K562 (cell line): ENCODE data around the gene LRRC4C. TPM values are rescaled to one million over a fixed set of nuclear protein-coding genes. Genes with fewer than 3 reads are reported as not detected.

Experiments used
- ATAC-seq: fragments of 200-7000 bp; cut with Tn5 transposase; 3 replicates; pipeline ENCODE4 v1.9.1; 2020; ENCODE audit warnings: moderate library complexity
- BruUV-seq: library from RNA; stranded (reverse); fragments of 400-500 nt; replicated peaks from 2 replicates; lab custom pipeline; 2021; lab: Mats Ljungman, UMichigan
- CTCF ChIA-PET: fragments of 300-600 bp; formaldehyde crosslinking; extraction: SDS; loops from one replicate; lab custom pipeline; 2021; ENCODE audit warnings: low intra/inter-chr PET ratio; lab: Yijun Ruan, JAX
- POLR2A ChIA-PET: fragments of 300-600, 350-650 bp; sonication (Branson Sonifier 250); formaldehyde crosslinking; extraction: SDS; loops from one replicate; lab custom pipeline; 2021; ENCODE audit warnings: antibody characterized with exemption, inconsistent platforms; lab: Yijun Ruan, JAX
- DNase-seq, 4 experiments: peaks; one replicate each; pipeline versions ENCODE4 v3.0.0 to v3.0.0-alpha.2; 2011 to 2018; ENCODE audit warnings: low spot score in 3 of 4, mixed read lengths in 3 of 4; ENCODE audit errors: extremely low read depth in 1 of 4
- FAIRE-seq: peaks from 2 replicates; lab custom pipeline; 2011; peaks lifted over from hg19 to GRCh38; lab: Jason Lieb, UNC
- H2AFZ ChIP-seq: 2 replicates; pipeline ENCODE4 v1.6.0; 2011; ENCODE audit warnings: low read depth, low read length, control low read depth, inconsistent platforms
- H3K27ac ChIP-seq: fragments of 200-600 bp; 3 replicates; pipeline ENCODE4 v1.8.0; 2011; ENCODE audit warnings: low read depth, mild to moderate bottlenecking, control low read depth, inconsistent platforms, low read length, moderate library complexity, mixed read lengths; ENCODE audit errors: extremely low read depth
- H3K27me3 ChIP-seq, 2 experiments: fragments of 300-600 bp in 1 of 2; 2 replicates in 1 of 2; 3 replicates in 1 of 2; pipeline versions ENCODE4 v1.6.0 to v1.8.0; 2011; ENCODE audit warnings: inconsistent platforms in 2 of 2, low read length in 2 of 2, mild to moderate bottlenecking in 1 of 2, mixed read lengths in 1 of 2, moderate library complexity in 1 of 2; ENCODE audit not compliant: control insufficient read depth in 2 of 2, insufficient read depth in 2 of 2
- H3K36me3 ChIP-seq: fragments of 300-600 bp; 3 replicates; pipeline ENCODE4 v1.8.0; 2011; ENCODE audit warnings: mild to moderate bottlenecking, low read length, inconsistent platforms; ENCODE audit not compliant: control insufficient read depth, insufficient read depth
- H3K4me1 ChIP-seq, 2 experiments: fragments of 200-600 bp in 1 of 2; replicated peaks in 1 of 2; 2 replicates in 1 of 2; 3 replicates in 1 of 2; pipeline versions ENCODE4 v1.5.1 to v1.8.0; 2011; ENCODE audit warnings: inconsistent platforms in 2 of 2, low read length in 2 of 2, mild to moderate bottlenecking in 1 of 2, mixed read lengths in 1 of 2, moderate library complexity in 1 of 2; ENCODE audit not compliant: control insufficient read depth in 2 of 2, insufficient read depth in 2 of 2
- H3K4me2 ChIP-seq: 2 replicates; pipeline ENCODE4 v1.6.1; 2011; ENCODE audit warnings: low read length, control low read depth, inconsistent platforms, mixed read lengths; ENCODE audit not compliant: insufficient read depth
- H3K4me3 ChIP-seq: fragments of 200-600 bp; sonication (generic), shearing (Covaris generic); 2 replicates; pipeline ENCODE4 v1.5.1; 2016; ENCODE audit warnings: control low read depth, inconsistent platforms
- H3K79me2 ChIP-seq: fragments of 200-600 bp; 3 replicates; pipeline ENCODE4 v1.8.0; 2011; ENCODE audit warnings: low read length, inconsistent platforms; ENCODE audit not compliant: control insufficient read depth, insufficient read depth
- H3K9ac ChIP-seq, 2 experiments: 2 replicates each; pipeline versions ENCODE4 v1.6.0 to v1.6.1; 2011; ENCODE audit warnings: low read depth in 2 of 2, low read length in 2 of 2, control low read depth in 1 of 2, inconsistent platforms in 1 of 2, mild to moderate bottlenecking in 1 of 2, mixed read lengths in 1 of 2; ENCODE audit not compliant: insufficient read depth in 1 of 2
- H3K9me1 ChIP-seq: one replicate; pipeline ENCODE4 v1.6.0; 2011; ENCODE audit warnings: inconsistent platforms, mild to moderate bottlenecking, low read length, moderate library complexity; ENCODE audit not compliant: control insufficient read depth, insufficient read depth
- H3K9me3 ChIP-seq: replicated peaks from 2 replicates; pipeline ENCODE4 v1.5.1; 2011; ENCODE audit warnings: low read depth, low read length, inconsistent platforms; ENCODE audit not compliant: control insufficient read depth, insufficient read depth
- H4K20me1 ChIP-seq: replicated peaks from 2 replicates; pipeline ENCODE4 v1.6.1; 2011; ENCODE audit warnings: low read length, inconsistent platforms, mixed read lengths; ENCODE audit not compliant: control insufficient read depth, insufficient read depth
- ARNT ChIP-seq, 2 experiments: fragments of 450-650 bp; IDR thresholded peaks; 2 replicates each; pipeline ENCODE4 v1.6.1; 2016; ENCODE audit warnings: mild to moderate bottlenecking in 1 of 2
- BCL6 ChIP-seq: fragments of 250-450 bp; sonication (Bioruptor Pico); IDR thresholded peaks from 2 replicates; pipeline ENCODE4 v1.4.0; 2020
- BDP1 ChIP-seq: IDR thresholded peaks from 3 replicates; pipeline ENCODE4 v1.6.1; 2011; ENCODE audit not compliant: insufficient read length, insufficient read depth
- CBFA2T2 ChIP-seq: fragments of 450-650 bp; conservative IDR thresholded peaks from 2 replicates; pipeline ENCODE4 v1.6.1; 2017; ENCODE audit warnings: mild to moderate bottlenecking
- GATAD2B ChIP-seq: fragments of 450-650 bp; IDR thresholded peaks from 2 replicates; pipeline ENCODE4 v1.6.1; 2017; ENCODE audit warnings: mild to moderate bottlenecking, borderline replicate concordance
- HMG20A ChIP-seq: fragments of 450-650 bp; formaldehyde crosslinking; conservative IDR thresholded peaks from 2 replicates; pipeline ENCODE4 v1.4.0; 2020; ENCODE audit warnings: mild to moderate bottlenecking, mixed read lengths
- L3MBTL2 ChIP-seq: fragments of 450-650 bp; IDR thresholded peaks from 2 replicates; pipeline ENCODE4 v1.6.1; 2016; ENCODE audit warnings: mild to moderate bottlenecking, moderate library complexity
- LCOR ChIP-seq: sonication (generic); formaldehyde crosslinking; IDR thresholded peaks from 2 replicates; pipeline ENCODE4 v1.8.0; 2022; ENCODE audit warnings: mild to moderate bottlenecking, missing genetic modification reagents
- MAZ ChIP-seq, 2 experiments: fragments of 450-650 bp in 1 of 2; sonication (generic) in 1 of 2; formaldehyde crosslinking; IDR thresholded peaks in 1 of 2; conservative IDR thresholded peaks in 1 of 2; 2 replicates each; pipeline versions ENCODE4 v1.4.0 to v1.5.0; 2020; ENCODE audit warnings: mild to moderate bottlenecking in 1 of 2, missing genetic modification reagents in 1 of 2
- MTA3 ChIP-seq: fragments of 450-650 bp; formaldehyde crosslinking; IDR thresholded peaks from 2 replicates; pipeline ENCODE4 v1.6.1; 2017; ENCODE audit warnings: mild to moderate bottlenecking, borderline replicate concordance
- MTF1 ChIP-seq: fragments of 250-450 bp; sonication (Bioruptor Pico); IDR thresholded peaks from 2 replicates; pipeline ENCODE4 v1.9.0; 2021; ENCODE audit warnings: moderate library complexity, mild to moderate bottlenecking, inconsistent platforms, borderline replicate concordance
- MYC ChIP-seq, 2 experiments: fragments of 250-450 bp in 1 of 2; sonication (Bioruptor Pico) in 1 of 2; IDR thresholded peaks; 2 replicates each; pipeline versions ENCODE4 v1.5.1 to v1.6.1; 2012 to 2021; ENCODE audit warnings: low read depth in 2 of 2, borderline replicate concordance in 1 of 2, improper control_type of control experiment in 1 of 2, low read length in 1 of 2, mild to moderate bottlenecking in 1 of 2, moderate library complexity in 1 of 2
- PCBP2 ChIP-seq: fragments of 200-400 bp; formaldehyde crosslinking; IDR thresholded peaks from 2 replicates; pipeline ENCODE4 v1.6.1; 2018; ENCODE audit warnings: low read length, low read depth, mild to moderate bottlenecking, moderate library complexity; ENCODE audit not compliant: poor library complexity, severe bottlenecking
- SAP30 ChIP-seq: fragments of 200-600 bp; sonication (generic); IDR thresholded peaks from 2 replicates; pipeline ENCODE4 v1.6.1; 2012; ENCODE audit warnings: borderline replicate concordance, low read depth, mild to moderate bottlenecking, moderate library complexity, low read length, control low read depth, inconsistent platforms; ENCODE audit not compliant: insufficient read depth, poor library complexity, severe bottlenecking
- SUPT5H ChIP-seq: fragments of 450-650 bp; IDR thresholded peaks from 2 replicates; pipeline ENCODE4 v1.6.1; 2016
- TCF7 ChIP-seq: sonication (generic); IDR thresholded peaks from 2 replicates; pipeline ENCODE4 v1.6.1; 2016; ENCODE audit warnings: antibody characterized with exemption, borderline replicate concordance
- TFAP4 ChIP-seq: sonication (generic); formaldehyde crosslinking; IDR thresholded peaks from 2 replicates; pipeline ENCODE4 v1.8.0; 2022; ENCODE audit warnings: missing genetic modification reagents, mild to moderate bottlenecking, moderate library complexity, borderline replicate concordance
- ZBTB9 ChIP-seq: fragments of 450-650 bp; formaldehyde crosslinking; IDR thresholded peaks from 2 replicates; pipeline ENCODE4 v1.4.0; 2020; ENCODE audit warnings: mild to moderate bottlenecking, moderate library complexity
- ZKSCAN3 ChIP-seq: fragments of 250-450 bp; sonication (Bioruptor Pico); IDR thresholded peaks from 2 replicates; pipeline ENCODE4 v1.4.0; 2020
- ZNF232 ChIP-seq: sonication (generic); formaldehyde crosslinking; IDR thresholded peaks from 2 replicates; pipeline ENCODE4 v1.8.0; 2022; ENCODE audit warnings: mild to moderate bottlenecking, missing genetic modification reagents
- WGBS: fragments of 100-300 bp; shearing (Covaris generic); methylation state at CpG from one replicate; pipeline ENCODE4 v1.1.6; 2016; ENCODE audit warnings: low coverage, mixed read lengths; ENCODE audit not compliant: insufficient coverage; ENCODE audit errors: missing lambda C conversion rate; 5-methylcytosine and 5-hydroxymethylcytosine counted together
- in situ Hi-C: fragments of 300-500 bp; cut with MboI; formaldehyde crosslinking; loops from 4 replicates; pipeline ENCODE4 v1.15.0; 2018; ENCODE audit warnings: inconsistent platforms, mixed read lengths
- intact Hi-C: fragments of 100-400 bp; cut with micrococcal nuclease; formaldehyde crosslinking; loops from 2 replicates; pipeline ENCODE4 v1.14.2; 2022
- polyA plus RNA-seq, 8 experiments: library from polyadenylated mRNA; depleted of rRNA in 4 of 8; stranded (reverse) in 5 of 8; unstranded in 3 of 8; fragments of >200 nt; fragmentation: Nextera tagmentation in 2 of 8; fragmentation: Illumina TruSeq in 1 of 8; extraction: Ambion mirVana in 2 of 8; extraction: Trizol in 1 of 8; gene quantifications; 2 replicates each; pipeline versions ENCODE4 v1.2.1 to v1.2.3, GENCODE V29; 2011 to 2014; ENCODE audit warnings: inconsistent platforms in 1 of 8, missing spikeins in 1 of 8
- total RNA-seq, 7 experiments: library from RNA; depleted of rRNA in 6 of 7; stranded (reverse); fragments of >200 nt in 6 of 7; fragmentation: Illumina TruSeq in 2 of 7; extraction: Trizol in 2 of 7; gene quantifications; 2 replicates each; pipeline versions ENCODE4 v1.2.1 to v1.2.3, GENCODE V29; 2011 to 2021; ENCODE audit warnings: low replicate concordance in 1 of 7

LRRC4C gene
- total and polyA plus RNA-seq, 9 of the 15 experiments (the other 6 are each of a cell fraction or from before 2014, with no cell fraction given): not detected

DNA sequence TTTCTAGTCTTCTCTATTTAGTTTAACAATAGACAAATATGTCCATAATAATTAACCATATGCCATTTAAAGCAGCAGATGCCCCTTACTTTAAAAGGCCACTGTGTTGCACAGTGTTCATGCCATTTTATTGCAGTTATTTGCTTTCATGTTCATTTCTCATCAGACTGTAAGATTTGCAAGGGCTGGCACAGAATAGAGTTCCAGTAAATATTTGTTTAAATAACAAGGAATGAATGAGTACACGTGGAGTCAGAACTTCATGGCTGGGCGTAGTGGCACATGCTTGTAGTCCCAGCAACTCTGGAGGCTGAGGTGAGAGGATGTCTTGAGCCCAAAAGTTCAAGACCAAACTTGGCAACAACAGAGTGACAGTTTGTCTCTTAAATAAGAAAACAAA is 1228.6 kb downstream of the LRRC4C start:
- Histone ChIP-seq H3K27ac (no peak overlapping the region), H3K27me3 (no peaks in the 10 kb centered on the region), H3K4me2 (no peak overlapping the region), H3K9me3 (no peaks in the 10 kb centered on the region), H3K79me2 (no peaks in the 10 kb centered on the region), H3K9ac (no peak overlapping the region), H3K9me1 (no peaks in the 10 kb centered on the region), H3K36me3 (no peaks in the 10 kb centered on the region), H2AFZ (no peak overlapping the region), H3K4me1 (no peaks in the 10 kb centered on the region), H4K20me1 (no peaks in the 10 kb centered on the region), H3K4me3 (no peak overlapping the region)
- no peak for ATAC-seq
- no peak for FAIRE-seq
- BruUV-seq: no TSS peak
- in situ Hi-C loops (no loop called here), intact Hi-C loops (no loop called here)
- 0% methylated on average over 2 of the region's 2 CpGs for WGBS
- CTCF ChIA-PET: no interaction called here
- TF ChIP-seq BDP1: no peak
- no peak for TF ChIP-seq SUPT5H
- no peak for TF ChIP-seq ZNF232 (CRISPR knock-in tag)
- no peak for TF ChIP-seq HMG20A (CRISPR knock-in tag)
- no peak for TF ChIP-seq MYC (IDR thresholded peaks at IDR 0.05; ENCODE audit: low read depth, low read length)
- no peak for TF ChIP-seq MYC (CRISPR knock-in tag; IDR thresholded peaks at IDR 0.05; ENCODE audit: borderline replicate concordance, low read depth)
- no peak for TF ChIP-seq MAZ (CRISPR knock-in tag; conservative IDR thresholded peaks at IDR 0.05 in 1 of 2, IDR thresholded peaks at IDR 0.05 in 1 of 2)
- no peak for TF ChIP-seq PCBP2
- TF ChIP-seq L3MBTL2: no peak
- no peak for TF ChIP-seq MTA3
- no peak for TF ChIP-seq MTF1 (CRISPR knock-in tag)
- TF ChIP-seq CBFA2T2: no peak
- no peak for TF ChIP-seq ZKSCAN3 (CRISPR knock-in tag)
- no peak for TF ChIP-seq ARNT (IDR thresholded peaks at IDR 0.05)
- no peak for TF ChIP-seq LCOR (CRISPR knock-in tag)
- TF ChIP-seq ZBTB9 (CRISPR knock-in tag): no peak
- no peak for TF ChIP-seq TFAP4 (CRISPR knock-in tag)
- no peak for TF ChIP-seq SAP30
- no peak for TF ChIP-seq BCL6 (CRISPR knock-in tag)
- no peak for TF ChIP-seq GATAD2B
- TF ChIP-seq TCF7: no peak
- POLR2A ChIA-PET: no interaction called here
- no peak for DNase-seq
